ENCODE data around the gene ZNF18. TPM values are rescaled to one million over a fixed set of nuclear protein-coding genes. Genes with fewer than 3 reads are reported as not detected.

The ZNF18 gene
- total and polyA plus RNA-seq, 2 donors (not counting 1 experiment from before 2014, with no cell fraction given) = 7.7 to 16.8 TPM

- H3K27ac ChIP-seq (ENCODE audit: insufficient read depth, low read length) = no peak overlapping the region
- no peaks in the 10 kb centered on the region for H4K20me1 ChIP-seq (ENCODE audit: control insufficient read depth, extremely low read depth, insufficient read depth, low read length)
- no peak overlapping the region for H2AFZ ChIP-seq (ENCODE audit: low read length)
- TF ChIP-seq EZH2 (IDR thresholded peaks at IDR 0.05; ENCODE audit: low read length, missing control alignments) (no peak), CTCF (conservative IDR thresholded peaks at IDR 0.05 in 1 of 2, IDR thresholded peaks at IDR 0.05 in 1 of 2; ENCODE audit: low read depth in 1 of 2, low read length in 2 of 2) (no peak)
- H3K4me3 ChIP-seq (replicated peaks in 1 of 4; ENCODE audit: control extremely low read depth in 1 of 4, insufficient read depth in 1 of 4, low read depth in 3 of 4, low read length in 4 of 4) = no peak overlapping the region
- H3K36me3 ChIP-seq (ENCODE audit: control insufficient read depth, insufficient read depth, low read length) = no peaks in the 10 kb centered on the region
- no peaks in the 10 kb centered on the region for H3K79me2 ChIP-seq (ENCODE audit: control insufficient read depth, insufficient read depth, low read length)
- DNase-seq (ENCODE audit: low read depth in 2 of 2) = no peak
- H3K9me3 ChIP-seq (ENCODE audit: control insufficient read depth, insufficient read depth, low read depth, low read length) = no peaks in the 10 kb centered on the region
- peaks cover 2% of the 10 kb centered on the region for H3K4me1 ChIP-seq (ENCODE audit: control insufficient read depth, extremely low read depth, insufficient read depth, low read length)
- H3K9ac ChIP-seq (ENCODE audit: insufficient read depth, low read length) = no peak overlapping the region
- H3K4me2 ChIP-seq (ENCODE audit: extremely low read depth, insufficient read depth, low read length) = no peak overlapping the region
- no peaks in the 10 kb centered on the region for H3K27me3 ChIP-seq (ENCODE audit: control insufficient read depth, insufficient read depth, low read length)
These were observed 2.4 kb upstream of the ZNF18 start for GRCh38 chr17:11999696-12000095.

GRCh38 chr17:11997972-11998233, 628 bp upstream of the ZNF18 start:
- no peaks in the 10 kb centered on the region for H3K36me3 ChIP-seq (ENCODE audit: control insufficient read depth, insufficient read depth, low read length)

GRCh38 chr17:11996722-11997146, 541 bp downstream of the ZNF18 start:
- Histone ChIP-seq H3K4me1 (ENCODE audit: control insufficient read depth, extremely low read depth, insufficient read depth, low read length) (peaks cover 2% of the 10 kb centered on the region), H3K9me3 (ENCODE audit: control insufficient read depth, insufficient read depth, low read depth, low read length) (no peaks in the 10 kb centered on the region), H3K9ac (ENCODE audit: insufficient read depth, low read length) (peak overlapping the region; percentile 55), H3K4me3 (replicated peaks in 1 of 4; ENCODE audit: control extremely low read depth in 1 of 4, insufficient read depth in 1 of 4, low read depth in 3 of 4, low read length in 4 of 4) (peak overlapping the region; percentile 45 to 96 (median 82)), H3K27ac (ENCODE audit: insufficient read depth, low read length) (peak overlapping the region; percentile 84), H3K79me2 (ENCODE audit: control insufficient read depth, insufficient read depth, low read length) (no peaks in the 10 kb centered on the region), H3K27me3 (ENCODE audit: control insufficient read depth, insufficient read depth, low read length) (no peaks in the 10 kb centered on the region), H3K36me3 (ENCODE audit: control insufficient read depth, insufficient read depth, low read length) (peaks cover 2% of the 10 kb centered on the region), H2AFZ (ENCODE audit: low read length) (peak overlapping the region; percentile 78), H4K20me1 (ENCODE audit: control insufficient read depth, extremely low read depth, insufficient read depth, low read length) (no peaks in the 10 kb centered on the region), H3K4me2 (ENCODE audit: extremely low read depth, insufficient read depth, low read length) (peak overlapping the region; percentile 87)
- DNase-seq (ENCODE audit: low read depth in 2 of 2) = peak; percentile 34 to 48
- TF ChIP-seq CTCF (conservative IDR thresholded peaks at IDR 0.05 in 1 of 2, IDR thresholded peaks at IDR 0.05 in 1 of 2; ENCODE audit: low read depth in 1 of 2, low read length in 2 of 2) (no peak), EZH2 (IDR thresholded peaks at IDR 0.05; ENCODE audit: low read length, missing control alignments) (no peak)

More at GRCh38 chr17:11997972-11998233, 628 bp upstream of the ZNF18 start:
- Histone ChIP-seq H2AFZ (ENCODE audit: low read length) (peak overlapping the region; percentile 98), H3K4me2 (ENCODE audit: extremely low read depth, insufficient read depth, low read length) (peak overlapping the region; percentile 94), H3K4me3 (replicated peaks in 1 of 4; ENCODE audit: control extremely low read depth in 1 of 4, insufficient read depth in 1 of 4, low read depth in 3 of 4, low read length in 4 of 4) (peak overlapping the region; percentile 35 to 96 (median 70)), H3K79me2 (ENCODE audit: control insufficient read depth, insufficient read depth, low read length) (no peaks in the 10 kb centered on the region), H3K27ac (ENCODE audit: insufficient read depth, low read length) (peak overlapping the region; percentile 69), H3K9ac (ENCODE audit: insufficient read depth, low read length) (peak overlapping the region; percentile 18), H3K27me3 (ENCODE audit: control insufficient read depth, insufficient read depth, low read length) (no peaks in the 10 kb centered on the region), H4K20me1 (ENCODE audit: control insufficient read depth, extremely low read depth, insufficient read depth, low read length) (no peaks in the 10 kb centered on the region), H3K9me3 (ENCODE audit: control insufficient read depth, insufficient read depth, low read depth, low read length) (no peaks in the 10 kb centered on the region), H3K4me1 (ENCODE audit: control insufficient read depth, extremely low read depth, insufficient read depth, low read length) (peaks cover 2% of the 10 kb centered on the region)
- no peak for DNase-seq (ENCODE audit: low read depth in 2 of 2)
- no peak for TF ChIP-seq CTCF (conservative IDR thresholded peaks at IDR 0.05 in 1 of 2, IDR thresholded peaks at IDR 0.05 in 1 of 2; ENCODE audit: low read depth in 1 of 2, low read length in 2 of 2)
- no peak for TF ChIP-seq EZH2 (IDR thresholded peaks at IDR 0.05; ENCODE audit: low read length, missing control alignments)
